Activated T-cell treated with anti-CD3 and anti-CD28 coated beads for 1 hour (primary cell): ENCODE results near the gene REEP1.

Source experiments
- DNase-seq: peaks from one replicate; pipeline ENCODE4 v3.0.0-alpha.2; 2020; ENCODE audit warnings: low read depth

REEP1 gene

DNA sequence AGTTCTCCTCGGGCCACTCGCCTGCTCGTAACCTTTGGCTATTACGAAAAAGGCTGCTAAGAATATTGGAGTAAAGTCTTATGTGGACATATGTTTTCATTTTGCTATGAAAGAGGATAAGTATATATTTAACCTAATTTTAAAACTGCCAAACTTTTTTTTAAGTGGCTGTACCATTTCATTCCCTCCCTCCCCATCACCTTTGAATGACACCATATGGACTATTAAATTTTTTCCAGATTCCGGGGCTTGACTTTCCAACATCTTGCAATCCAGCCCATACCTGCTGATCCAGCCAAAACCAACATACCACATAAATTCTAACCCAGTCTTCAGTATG, 31.5 kb downstream of the REEP1 start:
- no peak for DNase-seq

DNA sequence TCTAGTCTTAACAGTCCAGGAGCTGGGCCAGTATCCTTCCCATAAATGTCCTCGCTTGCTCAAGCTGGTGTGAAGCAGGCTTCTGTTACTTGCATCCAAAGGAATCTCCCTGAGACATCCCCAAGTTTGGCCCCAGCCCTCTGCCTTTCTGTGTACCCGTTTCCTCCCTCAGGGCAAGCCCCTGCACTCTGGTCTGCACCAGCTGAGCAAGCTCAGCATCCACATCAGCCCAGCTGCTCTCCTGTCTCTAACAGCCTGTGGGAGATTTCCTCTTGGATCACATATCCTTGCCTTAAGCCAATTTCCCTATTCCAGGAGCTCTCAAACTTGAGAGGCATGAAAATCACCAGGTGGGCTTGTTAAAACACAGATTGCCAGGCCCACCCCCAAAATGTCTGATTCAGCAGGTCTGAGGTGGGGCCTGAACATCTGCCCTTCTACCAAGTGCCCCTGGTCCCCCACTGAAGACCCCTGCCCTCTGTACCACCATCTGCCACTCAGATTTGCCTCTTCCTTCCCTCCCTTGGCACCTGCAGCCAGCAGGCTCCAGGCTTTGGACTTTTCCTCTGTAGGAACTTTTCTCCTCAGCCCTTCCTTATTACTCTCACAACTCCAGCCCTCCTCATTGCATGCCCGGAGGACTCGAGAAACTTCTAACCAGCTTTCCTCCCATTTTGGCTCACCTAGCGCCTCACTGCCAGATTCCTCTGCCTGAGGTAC, 32.1 kb downstream of the REEP1 start:
- DNase-seq = no peak

DNA sequence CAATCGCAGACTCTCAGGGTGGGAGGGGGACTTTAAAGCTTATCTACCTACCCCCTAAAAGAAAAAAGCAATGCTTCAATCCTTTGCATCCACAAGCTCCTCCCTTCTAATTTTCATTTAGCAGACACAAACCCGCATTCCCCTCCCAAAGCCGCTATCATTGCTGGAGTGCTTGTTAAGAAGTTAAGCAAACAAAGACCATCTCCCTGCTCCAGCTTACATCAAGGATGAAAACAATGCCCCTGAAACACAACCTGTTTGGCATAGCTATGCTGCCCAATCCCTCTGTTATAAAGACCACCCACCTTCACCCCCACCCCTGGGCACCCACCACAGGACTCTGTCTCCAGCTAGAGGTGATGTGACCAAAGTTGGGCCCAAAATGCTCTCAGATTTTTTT, 33.0 kb downstream of the REEP1 start:
- DNase-seq = no peak

DNA sequence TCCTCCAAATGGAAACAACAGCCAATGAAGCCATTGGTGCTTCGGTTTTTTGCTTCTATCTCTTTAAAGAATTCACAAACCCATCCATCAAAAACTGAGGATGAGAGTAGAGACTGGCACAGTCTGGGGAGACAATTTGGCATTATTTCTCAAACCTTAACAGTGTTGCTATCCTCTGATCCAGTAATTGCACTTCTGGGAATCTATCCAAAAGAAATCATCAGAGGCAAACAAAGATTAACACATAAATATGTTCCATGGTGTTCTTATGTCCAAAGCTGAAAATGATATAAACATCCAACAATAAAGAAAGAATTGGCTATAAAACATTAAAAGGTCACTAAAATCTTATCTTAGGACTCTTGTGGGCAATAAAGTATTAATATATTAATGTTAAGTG, 35.1 kb downstream of the REEP1 start:
- DNase-seq = no peak

DNA sequence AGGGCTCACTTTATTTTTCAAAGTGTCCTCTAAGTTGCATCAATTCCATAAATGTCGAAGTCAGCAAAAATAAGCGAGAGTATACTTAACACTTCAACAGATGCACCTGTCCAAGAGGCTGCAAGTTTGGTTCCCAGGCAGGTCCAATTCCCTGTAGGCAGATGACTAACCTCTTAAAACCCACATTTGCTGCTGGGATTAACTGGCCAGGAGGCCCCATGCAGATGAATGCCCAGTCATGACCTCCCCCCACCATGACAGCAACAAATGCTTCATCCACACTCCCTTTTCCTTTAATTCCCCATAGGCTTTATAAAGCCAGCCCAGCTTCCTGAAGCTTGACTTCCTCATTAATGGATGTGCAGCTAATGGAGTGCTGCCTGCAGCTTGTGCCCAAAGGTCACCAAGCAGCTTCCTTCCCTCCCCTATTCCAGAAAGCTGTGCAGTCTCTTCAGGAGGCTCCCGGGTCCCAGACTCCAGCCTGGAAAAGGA, 35.7 kb downstream of the REEP1 start:
- DNase-seq = no peak

DNA sequence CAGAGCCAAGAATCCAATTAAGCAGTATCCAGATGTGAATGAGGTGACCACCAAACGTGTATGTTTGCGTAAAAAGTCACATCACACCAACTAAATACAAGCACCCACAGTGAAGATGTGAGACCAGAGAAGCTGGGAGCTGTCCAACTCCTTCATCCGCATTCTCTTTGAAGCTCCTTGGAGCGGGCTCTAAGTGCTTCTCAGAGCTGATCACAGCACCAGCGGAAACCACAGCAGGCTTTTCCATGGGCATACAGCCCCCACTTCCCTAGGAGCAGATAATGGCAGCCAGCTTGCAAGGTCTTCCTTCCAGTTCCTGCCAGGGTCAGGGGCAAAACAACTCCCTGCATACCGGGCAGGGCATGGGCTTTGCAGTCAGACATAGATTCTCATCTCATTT, 36.4 kb downstream of the REEP1 start:
- no peak for DNase-seq

DNA sequence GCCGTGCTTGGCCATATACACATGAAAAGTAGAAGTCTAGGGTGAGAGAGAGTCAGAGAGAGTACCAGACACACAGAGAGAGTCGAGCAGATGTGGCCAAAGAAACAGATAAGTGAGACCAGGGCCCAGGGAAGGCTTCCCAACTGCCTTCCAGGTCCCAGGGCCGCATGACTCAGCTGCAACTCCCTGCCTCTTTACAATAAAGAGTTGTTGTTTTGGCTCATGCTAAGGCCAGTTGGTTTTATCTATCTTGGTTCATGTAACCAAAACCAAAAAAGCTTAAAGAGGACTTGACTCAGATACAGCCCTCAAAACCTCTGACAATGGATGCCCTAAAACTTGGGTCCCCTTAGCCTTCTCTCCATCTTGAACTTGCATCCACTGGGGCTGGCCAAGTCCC, 36.9 kb downstream of the REEP1 start:
- no peak for DNase-seq

DNA sequence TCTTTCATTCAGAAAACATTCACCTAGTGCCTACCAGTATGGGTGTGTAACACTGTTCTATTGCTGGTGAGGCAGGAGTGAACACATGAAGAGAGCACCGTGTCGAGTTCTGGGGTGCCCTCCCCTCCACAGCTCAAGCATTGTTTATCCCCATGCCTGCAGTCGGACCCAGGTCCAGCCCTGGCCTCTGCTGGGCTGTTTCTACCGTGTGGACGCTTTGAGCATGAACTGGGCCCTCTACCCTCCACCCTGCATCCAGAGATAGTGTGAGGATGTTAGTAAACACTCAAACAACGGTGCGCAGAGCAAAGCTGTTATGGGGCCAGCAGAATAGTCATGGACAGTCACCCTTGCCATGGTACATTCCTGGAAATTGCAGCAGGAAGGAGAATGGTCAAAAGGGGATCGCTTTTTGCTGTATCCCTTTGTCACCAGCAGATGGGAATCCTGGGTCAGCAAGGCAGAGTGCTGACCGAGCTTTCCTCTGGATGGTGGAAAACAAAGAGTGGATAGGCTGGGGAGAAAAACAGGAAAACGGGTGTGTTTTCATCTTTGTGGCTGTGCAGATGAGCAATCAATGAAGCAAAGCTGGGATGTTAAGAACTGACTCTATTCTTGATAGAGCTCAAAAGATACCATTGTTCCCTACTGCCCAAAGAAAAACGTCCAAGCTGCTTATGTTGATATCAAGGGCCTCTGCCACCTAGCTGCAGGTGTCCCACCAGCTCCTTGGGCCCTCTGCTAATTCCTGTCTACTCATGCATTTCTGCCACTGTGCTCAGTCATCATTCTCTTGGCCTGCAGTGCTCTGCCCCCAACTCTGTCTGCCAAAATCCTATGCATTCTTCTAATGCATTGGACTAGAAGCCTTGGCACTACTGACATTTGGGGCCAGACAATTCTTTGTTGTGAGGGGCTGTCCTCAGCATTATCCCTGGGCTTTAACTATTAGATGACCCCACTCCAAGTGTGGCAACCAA, 38.7 kb downstream of the REEP1 start:
- DNase-seq = no peak

DNA sequence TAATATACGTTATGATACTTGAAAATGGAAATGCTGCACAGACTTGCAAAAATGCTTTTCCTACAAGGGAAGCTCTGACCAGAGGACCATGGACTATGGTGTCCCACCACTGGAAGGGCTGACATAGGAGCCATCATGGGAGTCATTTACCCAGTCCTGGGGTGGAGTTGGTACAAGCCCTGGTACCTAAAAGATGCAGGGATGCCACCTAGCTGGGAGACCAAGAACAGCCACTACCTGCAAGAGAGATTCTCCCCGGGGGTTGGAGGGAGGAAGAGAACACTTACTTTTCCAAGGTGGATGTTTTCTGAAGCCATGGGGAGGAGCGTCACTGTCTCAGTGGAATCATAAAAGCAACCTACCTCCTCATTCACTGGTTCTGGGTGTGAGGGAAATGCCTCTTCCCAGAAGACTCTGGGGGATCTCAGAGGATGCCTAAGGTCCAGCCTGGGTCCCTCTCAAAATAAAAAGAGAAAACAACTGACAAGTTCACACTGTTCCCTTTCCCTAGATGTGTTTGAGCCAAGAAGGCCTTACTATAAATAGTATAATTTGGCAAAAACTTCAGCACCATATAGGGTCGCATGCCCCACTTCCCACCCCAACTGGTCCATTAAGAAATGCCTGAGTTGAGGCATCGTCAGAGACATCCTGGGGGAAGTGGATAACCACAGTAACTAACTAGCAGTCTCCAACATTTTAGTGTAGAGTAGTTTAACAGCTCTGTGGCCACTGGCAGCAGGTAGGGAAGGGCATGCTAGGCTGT, 39.9 kb downstream of the REEP1 start:
- no peak for DNase-seq

DNA sequence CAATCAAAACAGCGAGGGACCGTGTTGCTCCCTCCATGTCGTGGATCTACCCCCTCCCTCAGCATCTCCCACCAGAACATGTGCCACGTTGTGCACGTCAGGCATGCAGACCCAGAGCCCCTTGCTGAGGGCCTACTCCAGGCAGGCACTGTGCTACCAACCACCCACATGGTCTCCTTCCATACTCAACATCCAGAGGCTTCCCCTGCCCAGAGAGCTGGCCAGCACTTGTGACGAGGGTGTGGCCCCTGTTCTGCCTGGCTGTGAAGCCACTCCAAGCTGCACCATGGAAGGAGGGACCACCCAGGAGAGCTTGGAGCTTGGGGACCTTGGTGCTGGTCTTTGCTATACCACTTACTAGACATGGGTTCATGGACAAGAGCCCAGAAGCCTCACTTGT, 40.5 kb downstream of the REEP1 start:
- no peak for DNase-seq

DNA sequence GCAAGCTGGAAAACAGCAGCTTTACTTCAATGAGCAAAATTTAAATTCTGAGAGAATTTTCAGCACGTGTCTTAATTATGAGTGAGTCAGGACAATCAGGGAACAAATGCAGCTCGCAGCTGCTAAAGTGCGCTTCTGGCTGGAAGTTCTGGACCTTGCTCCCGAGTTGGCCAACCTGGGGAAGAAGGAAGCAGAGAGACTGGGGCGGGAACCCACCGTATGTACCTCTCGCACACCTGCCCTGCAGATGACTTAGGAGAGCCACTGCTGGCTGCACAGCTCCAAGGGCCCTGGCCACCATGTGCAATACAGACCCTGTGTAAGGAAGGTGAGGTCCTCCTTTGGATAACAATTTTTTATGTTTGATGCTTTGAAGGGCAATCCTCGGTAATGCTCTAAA, 42.4 kb downstream of the REEP1 start:
- DNase-seq = no peak

DNA sequence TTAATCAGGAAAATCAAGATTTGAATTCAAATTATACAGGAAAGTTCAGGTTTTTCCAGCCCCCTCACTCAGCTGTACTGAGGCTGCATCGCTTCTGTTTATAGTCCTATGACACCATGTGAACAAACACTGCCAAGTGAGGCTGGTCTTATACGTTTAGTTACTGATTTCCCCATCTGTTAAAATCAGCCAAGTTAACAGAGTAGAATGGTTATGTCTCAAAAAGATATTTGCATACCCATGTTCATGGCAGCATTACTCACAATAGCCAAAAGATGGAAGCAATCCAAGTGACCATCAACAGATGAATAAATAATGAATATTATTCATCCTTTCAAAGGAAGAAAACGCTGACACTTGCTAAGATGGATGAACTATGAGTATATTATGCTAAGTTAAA, 43.8 kb downstream of the REEP1 start:
- no peak for DNase-seq

DNA sequence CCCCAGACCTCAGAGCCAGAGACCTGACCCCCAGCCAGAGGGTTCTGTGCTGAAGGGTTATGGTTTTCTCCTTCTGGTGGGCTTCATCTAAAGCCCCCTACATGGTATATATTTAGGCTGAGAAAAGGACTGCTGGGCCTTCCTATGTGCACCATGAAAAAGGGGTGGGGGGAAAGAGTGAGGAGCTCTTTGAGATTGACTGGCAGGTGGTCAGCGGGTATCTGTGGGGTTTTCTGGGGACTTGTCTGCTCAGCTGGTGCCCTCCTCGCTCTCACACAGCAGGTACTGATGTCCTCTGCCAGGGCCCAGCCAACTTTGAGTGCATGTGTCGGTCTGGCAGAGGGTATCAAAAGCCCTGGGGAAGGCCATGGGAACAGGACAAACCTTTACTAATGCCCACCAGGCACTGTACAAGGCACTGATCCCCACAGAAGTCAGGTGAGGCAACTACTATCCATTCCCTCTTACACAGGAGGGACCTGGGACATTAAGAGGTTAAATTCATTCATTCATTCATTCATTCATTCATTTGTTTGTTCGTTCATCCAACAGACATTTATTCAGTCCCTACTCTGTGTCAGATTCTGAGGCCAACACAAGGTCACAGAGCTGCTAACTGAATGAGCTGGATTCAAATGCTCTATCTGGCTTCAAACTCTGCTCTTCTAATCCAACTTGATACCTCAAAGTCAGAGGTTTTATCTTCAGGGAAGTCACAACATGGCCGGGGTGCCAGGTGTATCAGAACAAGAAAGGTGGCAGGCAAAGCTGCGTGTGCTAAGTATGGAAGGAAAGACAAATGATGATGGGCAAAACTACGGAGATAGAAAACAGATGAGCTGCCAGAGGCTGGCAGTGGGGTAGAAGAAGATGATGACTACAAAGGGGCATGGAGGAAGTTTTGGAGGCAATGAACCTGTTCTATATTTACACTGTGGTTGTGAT, 44.6 kb downstream of the REEP1 start:
- DNase-seq = no peak

DNA sequence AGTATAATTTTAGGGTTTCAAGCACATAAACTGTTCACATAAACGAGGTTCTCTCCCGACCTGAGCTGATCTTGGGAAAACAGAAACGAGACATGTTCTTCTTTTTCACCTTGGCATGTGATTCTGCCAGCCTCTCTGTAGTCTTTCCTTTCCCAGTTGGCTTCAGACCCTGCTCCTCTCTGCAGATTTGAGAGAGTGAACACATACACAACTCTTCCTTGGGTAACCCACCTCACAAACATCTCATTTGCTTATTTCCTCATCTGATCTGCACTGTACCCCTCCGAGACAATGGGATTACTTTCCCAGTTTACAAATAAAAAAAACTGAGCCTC, 46.1 kb downstream of the REEP1 start:
- DNase-seq = no peak

DNA sequence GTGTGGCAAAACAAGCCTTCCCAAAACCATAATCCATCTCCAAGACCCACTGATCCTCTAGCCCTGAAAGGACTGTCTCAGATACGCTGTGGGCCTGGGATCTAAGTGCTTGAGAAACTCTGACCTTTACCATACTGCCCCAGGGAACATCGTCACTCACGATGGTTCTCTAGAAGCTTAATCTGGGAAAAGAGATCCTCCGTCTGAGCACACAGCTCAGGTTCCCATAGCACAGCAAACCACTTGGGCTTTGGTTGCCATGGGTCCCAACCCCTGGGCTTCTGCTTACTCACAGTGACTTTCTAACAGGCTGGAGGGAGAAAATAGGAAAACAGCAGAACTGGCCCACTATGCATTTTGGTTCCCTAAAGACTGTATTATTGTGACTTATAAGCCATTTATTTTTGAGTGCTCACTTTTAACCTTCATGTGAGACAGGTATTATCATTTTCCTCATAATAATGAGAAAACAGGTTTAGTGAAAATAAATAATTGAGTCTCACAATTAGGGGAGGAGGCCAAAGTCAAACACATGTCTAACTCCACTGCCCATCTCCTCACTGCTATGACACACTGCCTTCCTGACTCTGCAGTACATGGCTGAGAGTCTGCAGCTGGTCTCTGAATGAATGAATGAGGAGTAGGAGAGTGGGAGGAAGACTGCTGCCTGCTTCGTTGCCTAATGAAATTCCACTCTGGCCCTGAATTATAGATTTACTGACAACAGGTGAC, 46.7 kb downstream of the REEP1 start:
- DNase-seq = no peak

DNA sequence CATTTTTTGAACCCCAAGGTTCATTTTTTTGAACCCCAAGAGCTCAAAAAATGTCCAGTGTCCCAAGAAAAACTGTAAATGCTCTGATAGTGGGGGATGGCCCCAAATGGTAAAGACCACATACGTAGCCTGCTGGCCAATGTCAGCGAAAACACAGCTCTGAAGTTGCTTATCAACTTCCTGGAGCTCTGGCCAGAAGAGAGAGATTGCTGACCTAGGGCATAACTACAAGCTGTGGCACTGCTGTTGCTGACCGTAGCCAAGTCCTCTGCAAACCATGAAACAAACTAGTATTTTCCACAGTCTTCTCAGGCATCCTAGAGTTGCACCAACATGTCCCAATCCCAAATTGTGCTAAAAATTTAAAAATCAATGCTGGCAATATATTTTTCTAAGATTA, 50.9 kb downstream of the REEP1 start:
- no peak for DNase-seq

DNA sequence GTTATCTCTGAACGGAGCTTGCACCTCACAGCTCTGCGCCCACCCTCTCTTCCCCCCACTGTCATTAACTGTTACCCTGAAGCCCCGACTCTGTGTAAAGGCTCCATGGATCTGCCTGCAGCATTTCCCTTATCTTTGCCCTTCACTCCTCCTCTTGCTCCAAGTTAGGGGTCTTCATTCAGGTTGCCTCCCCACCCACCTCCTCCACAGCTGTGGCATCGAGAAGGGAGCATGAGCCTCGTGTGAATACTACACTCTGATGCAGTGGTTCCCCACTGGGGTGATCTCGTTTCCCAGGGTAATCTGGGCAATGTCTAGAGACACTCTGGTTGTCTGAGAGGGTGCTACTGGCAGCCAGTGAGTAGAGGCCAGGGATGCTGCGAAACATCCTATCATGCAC, 51.4 kb downstream of the REEP1 start:
- no peak for DNase-seq

DNA sequence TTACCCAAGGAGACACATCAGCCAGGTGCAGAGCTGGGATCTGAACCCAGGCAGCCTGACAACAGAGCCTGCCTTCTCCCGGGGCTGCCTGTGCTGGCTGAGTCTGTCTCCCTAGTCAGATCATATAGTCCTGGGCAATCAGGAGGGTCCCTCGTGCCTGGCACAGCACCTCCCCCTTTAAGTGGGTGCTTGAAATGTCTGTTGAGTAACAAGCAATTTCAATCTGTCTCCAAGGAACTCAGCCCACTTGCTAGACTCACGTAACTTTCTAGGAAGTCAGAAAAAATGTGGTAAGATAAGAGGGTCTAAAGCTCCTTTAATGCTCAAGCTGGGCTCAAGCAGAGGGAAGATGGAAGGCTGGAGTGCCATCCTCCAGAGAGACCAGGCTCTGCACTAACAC, 51.9 kb downstream of the REEP1 start:
- no peak for DNase-seq

DNA sequence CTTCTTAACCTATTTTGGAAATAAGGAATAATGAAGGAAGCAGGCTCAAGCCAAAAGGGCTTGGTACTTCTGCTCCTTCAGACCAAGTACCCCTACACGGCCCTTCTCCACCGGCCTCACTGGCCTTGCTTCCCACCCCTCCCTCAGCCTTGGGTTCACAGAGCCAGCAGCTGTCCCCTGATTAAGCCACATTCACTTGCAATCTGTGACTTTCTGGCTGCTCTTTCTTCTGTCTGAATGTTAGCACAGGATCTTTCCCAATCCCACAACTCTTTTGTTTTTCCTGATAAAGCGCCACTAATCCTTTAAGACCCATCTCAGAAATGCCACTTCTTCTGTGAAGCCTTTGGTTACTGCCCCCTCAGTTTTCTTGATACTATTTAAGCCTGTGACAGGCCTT, 52.4 kb downstream of the REEP1 start:
- no peak for DNase-seq

DNA sequence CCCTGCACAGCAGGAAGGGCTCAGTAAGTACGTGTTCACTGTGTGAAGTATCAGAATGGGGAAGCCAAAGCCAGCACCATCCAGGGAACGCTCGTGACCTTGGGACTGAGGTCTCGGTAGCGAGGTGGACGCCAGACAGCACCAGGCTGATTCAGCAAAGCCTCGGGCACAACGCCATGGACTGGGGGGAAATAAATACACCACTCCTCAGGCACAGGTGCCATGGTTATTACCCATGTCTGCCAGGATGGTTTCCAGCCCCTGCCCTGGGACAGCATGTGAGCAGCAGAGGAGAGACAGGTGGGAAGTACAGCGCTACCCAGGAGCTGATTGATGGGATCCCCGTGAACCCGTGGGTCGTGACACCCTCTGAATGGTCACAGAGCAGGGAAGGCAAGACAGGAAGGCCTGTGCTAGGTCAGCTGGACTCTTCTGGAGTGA, 53.0 kb downstream of the REEP1 start:
- DNase-seq = no peak
